GM13977 (cell line): ENCODE data around the gene UTF1.

Source experiments
- DNase-seq: peaks from one replicate; pipeline ENCODE4 v3.0.0; 2012; ENCODE audit warnings: low spot score
- in situ Hi-C: fragments of 300-500 bp; cut with MboI; formaldehyde crosslinking; loops from one replicate; pipeline ENCODE4 v1.12.0; 2022; ENCODE audit warnings: low sequenced_read_pairs, low pct_unique_long_range_greater_than_20kb, mixed read lengths, inconsistent platforms; ENCODE audit not compliant: unreplicated experiment
- TF ChIP-seq, protein P1 (sequence below): IDR thresholded peaks from 2 replicates; pipeline ENCODE4 v1.5.1; 2012; ENCODE audit warnings: mild to moderate bottlenecking, control low read depth; ENCODE audit not compliant: insufficient read depth; ENCODE audit errors: extremely low read depth, missing control alignments

UTF1 gene

DNA sequence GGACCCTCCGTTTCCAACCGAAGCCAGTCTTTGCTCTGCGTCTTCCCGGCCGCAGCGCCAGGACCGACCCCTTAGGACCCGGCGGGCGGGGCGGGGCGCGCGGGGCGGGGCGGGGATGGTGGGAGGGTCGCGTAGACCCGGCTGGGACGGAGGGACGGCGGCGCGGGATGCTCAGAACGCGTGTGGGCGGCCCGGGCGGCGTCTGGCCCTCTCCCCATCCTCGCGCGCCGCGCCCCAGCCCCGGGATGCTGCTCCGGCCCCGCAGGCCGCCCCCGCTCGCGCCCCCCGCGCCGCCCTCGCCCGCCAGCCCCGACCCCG, at the start of gene UTF1:
Gene UTF1 (plus strand): TSS at position 174 of the 318 bp plus-strand sequence. CDS start 72 bp downstream, at position 246.
- in situ Hi-C loops = no loop called here
- DNase-seq = no peak
- TF ChIP-seq, protein P1, sequence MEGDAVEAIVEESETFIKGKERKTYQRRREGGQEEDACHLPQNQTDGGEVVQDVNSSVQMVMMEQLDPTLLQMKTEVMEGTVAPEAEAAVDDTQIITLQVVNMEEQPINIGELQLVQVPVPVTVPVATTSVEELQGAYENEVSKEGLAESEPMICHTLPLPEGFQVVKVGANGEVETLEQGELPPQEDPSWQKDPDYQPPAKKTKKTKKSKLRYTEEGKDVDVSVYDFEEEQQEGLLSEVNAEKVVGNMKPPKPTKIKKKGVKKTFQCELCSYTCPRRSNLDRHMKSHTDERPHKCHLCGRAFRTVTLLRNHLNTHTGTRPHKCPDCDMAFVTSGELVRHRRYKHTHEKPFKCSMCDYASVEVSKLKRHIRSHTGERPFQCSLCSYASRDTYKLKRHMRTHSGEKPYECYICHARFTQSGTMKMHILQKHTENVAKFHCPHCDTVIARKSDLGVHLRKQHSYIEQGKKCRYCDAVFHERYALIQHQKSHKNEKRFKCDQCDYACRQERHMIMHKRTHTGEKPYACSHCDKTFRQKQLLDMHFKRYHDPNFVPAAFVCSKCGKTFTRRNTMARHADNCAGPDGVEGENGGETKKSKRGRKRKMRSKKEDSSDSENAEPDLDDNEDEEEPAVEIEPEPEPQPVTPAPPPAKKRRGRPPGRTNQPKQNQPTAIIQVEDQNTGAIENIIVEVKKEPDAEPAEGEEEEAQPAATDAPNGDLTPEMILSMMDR = no peak

GRCh38 chr10:133180965-133181639, 48.9 kb upstream of the UTF1 start:
- TF ChIP-seq, protein P1 = no peak
- DNase-seq = no peak
- in situ Hi-C loops = no loop called here

DNA sequence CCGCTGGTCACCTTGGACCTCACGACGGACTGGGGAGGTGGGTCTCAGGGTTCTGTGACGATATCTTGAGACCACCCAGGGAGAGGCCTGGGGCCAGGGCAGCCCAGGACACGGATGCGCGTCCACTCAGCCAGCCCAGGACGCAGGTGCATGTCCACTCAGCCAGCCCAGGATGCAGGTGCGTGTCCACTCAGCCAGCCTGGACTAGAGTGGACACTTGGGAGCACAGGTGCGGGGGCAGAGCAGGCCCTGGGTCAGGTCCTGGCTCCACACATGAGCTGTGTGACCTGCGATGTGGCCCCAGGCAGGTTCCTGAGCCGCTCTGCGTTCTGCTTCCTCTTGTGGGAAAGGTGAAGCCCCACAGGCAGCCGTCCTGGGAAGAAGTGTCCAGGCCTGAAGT, 47.8 kb upstream of the UTF1 start:
- in situ Hi-C loops = no loop called here
- TF ChIP-seq, protein P1 = no peak
- no peak for DNase-seq

GRCh38 chr10:133182791-133183645, 47.0 kb upstream of the UTF1 start:
- TF ChIP-seq, protein P1 = no peak
- no peak for DNase-seq
- in situ Hi-C loops = no loop called here

DNA sequence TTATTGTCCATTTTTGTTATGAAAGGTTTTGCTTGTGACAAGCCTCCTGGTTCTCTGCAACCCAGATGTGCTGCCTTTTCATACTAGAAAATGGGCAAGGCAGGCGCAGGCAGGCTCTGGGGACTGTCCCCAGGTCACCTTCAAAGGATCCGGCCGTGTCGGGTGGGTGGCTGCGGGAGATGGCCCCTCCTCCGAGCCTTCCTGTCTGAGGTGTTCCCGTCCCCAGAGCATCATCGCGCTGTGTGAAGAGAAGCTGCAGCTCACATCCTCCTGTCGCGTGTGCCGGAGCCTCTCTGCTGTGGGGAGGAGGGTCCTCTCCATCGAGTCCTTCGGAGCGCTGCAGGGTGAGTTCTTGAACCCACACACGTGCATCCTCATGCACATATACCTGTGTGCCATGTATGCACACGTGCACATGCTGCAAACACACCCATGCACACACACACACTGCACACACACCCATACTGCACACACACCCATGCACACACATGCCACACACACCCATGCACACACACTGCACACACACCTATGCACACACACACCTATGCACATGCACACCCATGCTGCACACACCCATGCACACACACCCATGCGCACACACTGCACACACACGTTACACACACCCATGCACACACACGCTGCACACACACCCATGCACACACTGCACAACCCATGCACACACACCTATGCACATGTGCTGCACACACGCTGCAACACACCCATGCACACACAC, 46.2 kb upstream of the UTF1 start:
- TF ChIP-seq, protein P1 = no peak
- in situ Hi-C loops = no loop called here
- DNase-seq = no peak

DNA sequence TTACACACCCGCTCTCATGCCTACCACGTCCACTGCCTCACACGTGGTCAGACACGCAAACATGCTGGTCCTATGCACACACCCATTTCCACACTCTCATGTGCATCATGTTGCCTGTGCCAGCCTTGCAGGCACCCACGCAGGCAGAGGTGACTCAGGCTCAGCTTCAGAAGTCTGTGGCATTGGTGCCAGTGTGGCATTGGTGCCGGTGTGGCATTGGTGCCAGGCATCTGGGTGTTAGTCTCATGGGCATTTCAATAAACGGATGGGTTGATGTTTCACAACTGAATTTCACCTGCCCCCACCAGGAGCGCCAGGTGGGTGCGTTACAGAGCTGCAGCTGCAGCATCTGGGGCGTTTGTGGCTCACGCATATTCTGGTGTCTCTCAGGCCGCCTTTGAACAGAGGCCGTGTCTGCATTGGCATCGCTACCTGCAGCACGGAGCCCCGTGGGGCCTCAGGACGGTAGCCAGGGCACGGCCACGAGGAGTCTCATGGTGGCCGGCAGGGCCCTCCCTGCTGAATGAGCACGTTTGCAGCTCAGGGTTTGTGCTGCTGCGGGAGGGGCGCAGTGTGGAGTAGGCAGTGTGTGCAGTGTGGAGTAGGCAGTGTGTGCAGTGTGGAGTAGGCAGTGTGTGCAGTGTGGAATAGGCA, 45.3 kb upstream of the UTF1 start:
- in situ Hi-C loops = no loop called here
- no peak for DNase-seq
- TF ChIP-seq, protein P1 = no peak
